ES-I3 (cell line): ENCODE data around the gene NMNAT1.
"Not testable (repeated sequence)": the region's sequence is repeated elsewhere in the genome, so short reads cannot be mapped to it uniquely, and the experiment has no call there.

Experiments
- H3K36me3 ChIP-seq: 2 replicates; pipeline ENCODE4 v1.6.1; 2013; ENCODE audit warnings: mild to moderate bottlenecking, low read length, control low read depth, moderate library complexity; ENCODE audit not compliant: insufficient read depth
- H3K4me1 ChIP-seq: 2 replicates; pipeline ENCODE4 v1.6.1; 2013; ENCODE audit warnings: mild to moderate bottlenecking, control low read depth, low read length; ENCODE audit not compliant: insufficient read depth
- H3K9ac ChIP-seq: 2 replicates; pipeline ENCODE4 v1.6.1; 2013; ENCODE audit warnings: low read depth, mild to moderate bottlenecking, low read length, moderate library complexity
- H3K9me3 ChIP-seq: 2 replicates; pipeline ENCODE4 v1.6.1; 2013; ENCODE audit warnings: mild to moderate bottlenecking, low read length, moderate library complexity; ENCODE audit not compliant: control insufficient read depth, insufficient read depth

NMNAT1 gene

GRCh38 chr1:9910076-9910422, 33.2 kb upstream of the NMNAT1 start, which contains the start of gene CTNNBIP1:
TSS of gene CTNNBIP1 (minus strand) at chr1:9910269. CDS start at chr1:9872064, 38,205 bp downstream.
- Histone ChIP-seq H3K4me1 (peaks cover 1% of the 10 kb centered on the region; the same call in 1 of the 2 replicates), H3K9ac (peak within 1 kb of the TSS; percentile 87), H3K36me3 (no peaks in the 10 kb centered on the region), H3K9me3 (no peaks in the 10 kb centered on the region)

DNA sequence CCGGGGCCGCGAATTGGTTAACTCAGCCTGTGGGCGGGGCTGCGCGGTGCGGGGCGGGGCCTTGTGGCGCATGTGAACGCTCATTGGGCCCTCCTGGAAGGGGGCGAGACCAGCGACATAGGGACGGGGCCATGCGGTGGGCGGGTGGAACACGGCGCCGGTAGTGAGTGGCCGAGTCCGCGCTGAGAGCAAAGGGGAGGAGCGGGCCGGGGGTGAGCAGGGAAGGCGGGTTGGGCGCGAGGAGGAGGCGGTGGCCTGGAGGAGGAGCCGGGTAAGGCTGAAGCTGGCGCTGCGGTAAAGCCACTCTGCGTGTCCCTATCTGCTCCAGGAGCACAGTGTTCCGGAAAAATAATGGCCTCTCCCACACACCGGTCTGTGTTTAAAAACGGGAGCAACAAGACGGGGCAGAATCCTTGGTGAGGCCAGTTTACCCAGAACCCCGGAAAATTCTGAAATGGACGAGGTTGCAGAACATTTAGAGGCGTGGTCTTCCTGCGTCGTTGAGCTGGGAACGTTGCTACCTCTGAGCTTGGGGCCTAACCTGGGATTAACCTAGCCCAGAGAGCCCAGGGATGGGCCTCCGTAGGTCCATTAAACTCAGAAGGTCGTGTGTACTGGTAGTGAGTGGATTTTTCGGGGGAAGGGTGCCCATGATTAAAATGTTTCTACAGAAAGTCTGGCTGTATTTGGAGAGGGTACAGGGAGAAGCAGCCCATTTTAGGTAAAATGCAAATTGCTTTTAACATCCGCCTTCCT, 32.7 kb upstream of the NMNAT1 start:
- Histone ChIP-seq H3K9ac (peak overlapping the region; percentile 87), H3K4me1 (no peaks in the 10 kb centered on the region; the same call in 1 of the 2 replicates), H3K36me3 (no peaks in the 10 kb centered on the region), H3K9me3 (no peaks in the 10 kb centered on the region)

DNA sequence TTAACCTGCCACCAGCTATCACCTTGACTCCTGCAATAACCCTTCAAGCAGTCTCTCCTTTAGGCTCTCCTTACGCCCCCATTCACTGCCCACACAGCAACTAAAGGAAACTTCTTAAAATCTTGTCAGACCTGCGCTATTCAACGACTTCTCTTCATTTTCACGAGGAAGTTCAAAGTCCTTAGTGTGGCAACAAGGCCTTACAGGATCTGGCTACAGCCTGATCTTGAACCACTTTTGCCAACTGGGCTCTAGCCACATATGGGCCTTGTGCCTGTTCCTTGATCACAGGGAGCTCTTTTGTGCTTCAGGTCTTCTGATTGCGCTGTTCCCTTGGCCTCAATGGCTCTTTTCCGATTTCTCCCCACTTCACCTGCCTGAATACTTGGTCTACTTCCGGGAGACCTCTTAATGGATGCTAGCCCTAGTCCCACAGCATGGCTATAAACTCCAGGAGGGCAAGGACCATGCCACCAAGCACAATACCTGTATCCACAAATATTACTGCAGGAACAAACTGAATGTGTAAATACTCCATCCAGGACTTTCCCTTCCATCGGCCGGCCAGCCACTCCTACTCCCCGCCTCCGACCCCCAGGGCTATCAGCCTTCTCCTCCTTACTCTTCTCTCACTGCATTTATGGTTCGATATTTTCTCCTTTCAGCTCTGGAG, 30.9 kb upstream of the NMNAT1 start:
- Histone ChIP-seq H3K4me1 (no peaks in the 10 kb centered on the region; the same call in 1 of the 2 replicates), H3K9ac (no peak overlapping the region), H3K36me3 (no peaks in the 10 kb centered on the region), H3K9me3 (no peaks in the 10 kb centered on the region)

GRCh38 chr1:9914610-9914937, 28.7 kb upstream of the NMNAT1 start:
- Histone ChIP-seq H3K9ac (no peak overlapping the region), H3K9me3 (no peaks in the 10 kb centered on the region), H3K36me3 (no peaks in the 10 kb centered on the region; the same call in 1 of the 2 replicates), H3K4me1 (no peaks in the 10 kb centered on the region)

DNA sequence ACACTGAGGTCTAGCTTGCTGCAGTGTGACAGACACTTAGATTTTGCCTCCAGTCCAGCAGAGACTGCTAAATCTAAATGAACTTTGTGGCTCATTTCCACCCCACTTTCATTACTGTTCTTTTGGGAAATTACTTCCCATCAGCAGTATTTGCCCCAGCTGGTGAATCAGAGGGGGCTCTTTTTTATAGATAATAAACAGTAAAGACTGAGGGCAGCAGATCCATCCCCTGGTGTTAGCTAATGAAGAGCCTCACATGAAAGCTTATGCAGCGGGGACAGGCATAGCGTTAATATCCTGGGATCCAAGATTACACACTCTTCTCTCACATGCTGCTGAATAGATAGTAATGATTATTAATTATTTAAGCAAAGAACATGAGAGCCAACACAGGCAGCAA, 26.8 kb upstream of the NMNAT1 start:
- no peaks in the 10 kb centered on the region for H3K4me1 ChIP-seq
- no peaks in the 10 kb centered on the region for H3K9me3 ChIP-seq
- no peak overlapping the region for H3K9ac ChIP-seq
- no peaks in the 10 kb centered on the region; the same call in 1 of the 2 replicates for H3K36me3 ChIP-seq

- not testable (repeated sequence) for H3K9me3 ChIP-seq, H3K36me3 ChIP-seq, H3K9ac ChIP-seq, H3K4me1 ChIP-seq
Measured at GRCh38 chr1:9917495-9917894, 25.8 kb upstream of the NMNAT1 start.

DNA sequence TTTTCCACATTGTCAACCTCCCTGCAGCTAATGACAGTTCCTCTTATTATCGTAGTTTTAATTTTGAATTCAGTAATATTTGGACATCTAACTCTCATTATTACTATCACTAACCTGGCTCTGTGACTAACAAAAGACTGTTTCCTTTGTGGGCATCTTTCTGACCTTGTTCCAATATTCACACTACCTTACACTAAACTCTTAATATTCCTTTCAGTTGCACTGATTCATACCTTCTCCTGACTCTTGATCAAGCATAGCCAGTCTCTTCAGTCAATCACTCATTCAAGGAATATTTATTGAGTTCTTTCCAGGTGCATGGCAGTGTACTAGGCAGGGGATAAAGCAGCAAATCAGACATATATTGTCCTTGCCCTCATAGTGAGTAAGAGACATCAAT, 25.4 kb upstream of the NMNAT1 start:
- Histone ChIP-seq H3K4me1 (peaks cover 10% of the 10 kb centered on the region; the same call in 1 of the 2 replicates), H3K9me3 (no peaks in the 10 kb centered on the region), H3K36me3 (no peaks in the 10 kb centered on the region; the same call in 1 of the 2 replicates), H3K9ac (no peak overlapping the region)

DNA sequence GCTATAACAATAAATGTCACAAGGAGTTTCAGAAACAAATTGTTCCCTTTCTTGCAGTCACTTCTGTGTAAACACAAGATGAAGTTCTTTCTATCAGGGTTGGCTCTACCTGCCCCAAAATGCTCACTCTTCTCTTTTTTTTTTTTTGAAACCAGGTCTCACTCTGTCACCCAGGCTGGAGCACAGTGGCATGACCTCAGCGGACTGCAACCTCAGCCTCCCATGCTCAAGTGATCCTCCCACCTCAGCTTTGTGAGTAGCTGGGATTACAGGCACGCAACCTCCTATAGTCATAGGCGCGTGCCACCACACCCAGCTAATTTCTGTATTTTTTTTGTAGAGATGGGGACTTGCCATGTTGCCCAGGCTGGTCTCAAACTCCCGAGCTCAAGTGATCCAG, 22.7 kb upstream of the NMNAT1 start:
- no peaks in the 10 kb centered on the region for H3K9me3 ChIP-seq
- peaks cover 13% of the 10 kb centered on the region; the same call in 1 of the 2 replicates for H3K4me1 ChIP-seq
- no peak overlapping the region for H3K9ac ChIP-seq
- H3K36me3 ChIP-seq, result no peaks in the 10 kb centered on the region; the same call in 1 of the 2 replicates

- H3K36me3 ChIP-seq, result no peaks in the 10 kb centered on the region; the same call in 1 of the 2 replicates
- H3K9ac ChIP-seq, result no peak overlapping the region
- peaks cover 24% of the 10 kb centered on the region; the same call in 1 of the 2 replicates for H3K4me1 ChIP-seq
- no peaks in the 10 kb centered on the region for H3K9me3 ChIP-seq
Measured at GRCh38 chr1:9922342-9922741, 20.9 kb upstream of the NMNAT1 start.

GRCh38 chr1:9927259-9927658, 16.0 kb upstream of the NMNAT1 start:
- Histone ChIP-seq H3K4me1 (peaks cover 36% of the 10 kb centered on the region; the same call in 1 of the 2 replicates), H3K9me3 (no peaks in the 10 kb centered on the region), H3K9ac (no peak overlapping the region), H3K36me3 (no peaks in the 10 kb centered on the region)

DNA sequence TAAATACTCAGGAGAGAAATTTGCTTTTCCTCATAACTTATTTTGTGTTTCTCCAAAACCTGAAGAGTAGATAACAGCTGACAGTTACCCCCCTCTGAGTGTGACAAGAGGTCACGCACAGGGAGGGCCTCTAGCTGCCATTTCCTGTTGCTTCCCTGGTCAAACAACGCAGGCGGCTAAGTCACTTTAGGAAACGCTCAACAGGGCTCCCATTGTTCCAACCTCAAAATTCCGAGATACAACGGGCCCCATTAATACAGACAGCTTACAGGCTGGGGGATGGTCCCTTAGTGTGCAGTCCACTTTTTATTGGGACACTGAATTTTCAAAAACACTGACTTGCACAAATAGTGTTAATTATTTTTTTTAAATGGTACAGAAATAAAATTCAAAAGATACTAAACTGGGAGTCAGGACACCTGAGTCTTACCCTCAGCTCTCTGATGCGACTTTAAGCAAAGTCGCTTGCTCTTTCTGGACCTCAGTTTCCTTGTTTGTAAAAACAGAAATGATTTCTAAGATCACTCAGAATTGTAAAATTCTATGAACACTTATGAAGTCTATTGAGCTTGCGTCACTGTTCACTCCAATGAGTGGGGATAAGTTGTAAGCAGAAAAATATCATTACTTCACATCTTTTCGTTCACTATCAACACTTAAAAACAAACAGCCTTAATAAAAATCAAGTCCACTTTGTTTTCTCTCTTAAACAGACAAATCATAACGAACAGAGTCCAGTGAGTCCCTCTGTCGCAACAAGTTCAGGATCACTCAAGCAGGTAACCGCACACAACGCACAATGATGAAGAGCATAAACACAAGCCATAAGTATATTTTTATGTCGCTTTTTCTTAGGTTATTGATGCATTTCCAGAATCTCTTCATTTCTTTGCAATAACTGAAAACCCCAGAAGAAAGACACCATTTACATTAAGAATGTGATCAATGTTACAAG, 13.6 kb upstream of the NMNAT1 start:
- peaks cover 26% of the 10 kb centered on the region; the same call in 1 of the 2 replicates for H3K4me1 ChIP-seq
- H3K9ac ChIP-seq, result no peak overlapping the region
- no peaks in the 10 kb centered on the region for H3K9me3 ChIP-seq
- H3K36me3 ChIP-seq, result no peaks in the 10 kb centered on the region

- Histone ChIP-seq H3K9me3 (no peaks in the 10 kb centered on the region), H3K36me3 (no peaks in the 10 kb centered on the region), H3K9ac (peak overlapping the region; percentile 91), H3K4me1 (no peaks in the 10 kb centered on the region)
Measured at GRCh38 chr1:9942399-9942938, 806 bp upstream of the NMNAT1 start.

DNA sequence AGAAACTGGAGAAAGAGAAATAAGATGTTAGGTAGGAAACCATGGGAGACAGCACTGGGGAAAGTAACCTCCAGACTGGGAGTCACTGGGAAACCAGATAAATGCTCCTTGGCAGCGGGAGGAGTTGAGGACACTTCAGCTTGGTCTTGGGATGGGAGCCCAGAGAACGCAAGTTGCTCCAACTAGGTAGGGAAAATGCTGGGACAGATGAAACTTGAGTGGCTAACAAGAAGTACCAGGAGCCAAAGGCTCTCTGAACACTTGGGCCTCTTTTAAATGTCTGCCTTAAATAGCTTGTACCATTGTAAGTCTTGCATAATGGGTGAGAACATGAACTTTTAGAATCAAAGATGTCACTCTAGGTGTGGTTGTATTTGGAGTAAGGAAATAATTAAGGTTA, 3.0 kb downstream of the NMNAT1 start:
- Histone ChIP-seq H3K9ac (no peak overlapping the region), H3K9me3 (no peaks in the 10 kb centered on the region), H3K36me3 (no peaks in the 10 kb centered on the region), H3K4me1 (no peaks in the 10 kb centered on the region)

- Histone ChIP-seq H3K9me3 (no peaks in the 10 kb centered on the region), H3K4me1 (peaks cover 6% of the 10 kb centered on the region; the same call in 1 of the 2 replicates), H3K36me3 (no peaks in the 10 kb centered on the region), H3K9ac (no peak overlapping the region)
Measured at GRCh38 chr1:9957726-9958125, 14.5 kb downstream of the NMNAT1 start.
